Activated B cell treated with CpG ODN at 0.5 μM for 24 hours (primary cell): ENCODE results near the gene PNMA6A. TPM values are rescaled to one million over a fixed set of nuclear protein-coding genes. Genes with fewer than 3 reads are reported as not detected.

ENCODE experiments used
- ATAC-seq: fragments of 200-7000 bp; cut with Tn5 transposase; one replicate; pipeline ENCODE4 v1.10.0; 2021; ENCODE audit warnings: low read depth, mild to moderate bottlenecking, moderate library complexity
- CTCF ChIA-PET: fragments of 350-600 bp; sonication (Branson Sonifier 250); formaldehyde crosslinking; loops from one replicate; lab custom pipeline; 2021; ENCODE audit warnings: antibody characterized with exemption; lab: Charles Lee
- POLR2A ChIA-PET: fragments of 350-600 bp; sonication (Branson Sonifier 250); formaldehyde crosslinking; loops from one replicate; lab custom pipeline; 2021; ENCODE audit warnings: antibody characterized with exemption; lab: Charles Lee
- DNase-seq: peaks from one replicate; pipeline ENCODE4 v3.0.0; 2022
- H3K27ac Mint-ChIP-seq: one replicate; pipeline ENCODE4 v1.8.0; 2020; ENCODE audit warnings: mixed read lengths
- H3K27me3 Mint-ChIP-seq: one replicate; pipeline ENCODE4 v1.8.0; 2021; ENCODE audit warnings: mixed read lengths
- H3K36me3 Mint-ChIP-seq: one replicate; pipeline ENCODE4 v1.8.0; 2021; ENCODE audit warnings: low read depth, mixed read lengths
- H3K4me1 Mint-ChIP-seq: one replicate; pipeline ENCODE4 v1.8.0; 2021; ENCODE audit warnings: mixed read lengths
- H3K4me3 Mint-ChIP-seq: one replicate; pipeline ENCODE4 v1.8.0; 2020; ENCODE audit warnings: mild to moderate bottlenecking, mixed read lengths
- H3K9me3 Mint-ChIP-seq: one replicate; pipeline ENCODE4 v1.8.0; 2020; ENCODE audit warnings: mixed read lengths
- intact Hi-C: fragments of 100-400 bp; cut with micrococcal nuclease; formaldehyde crosslinking; loops from one replicate; pipeline ENCODE4 v1.15.1; 2024
- total RNA-seq: library from RNA; stranded (reverse); gene quantifications from 2 replicates; pipeline ENCODE4 v1.2.3, GENCODE V29; 2022
- TF ChIP-seq, protein P1 (sequence below): fragments of 200-600 bp; IDR thresholded peaks from one replicate; pipeline ENCODE4 v1.8.0; 2022; ENCODE audit warnings: antibody characterized with exemption, mild to moderate bottlenecking

Gene PNMA6A
- total RNA-seq, 1 donor from 2014 or later, result 0.38 TPM

DNA sequence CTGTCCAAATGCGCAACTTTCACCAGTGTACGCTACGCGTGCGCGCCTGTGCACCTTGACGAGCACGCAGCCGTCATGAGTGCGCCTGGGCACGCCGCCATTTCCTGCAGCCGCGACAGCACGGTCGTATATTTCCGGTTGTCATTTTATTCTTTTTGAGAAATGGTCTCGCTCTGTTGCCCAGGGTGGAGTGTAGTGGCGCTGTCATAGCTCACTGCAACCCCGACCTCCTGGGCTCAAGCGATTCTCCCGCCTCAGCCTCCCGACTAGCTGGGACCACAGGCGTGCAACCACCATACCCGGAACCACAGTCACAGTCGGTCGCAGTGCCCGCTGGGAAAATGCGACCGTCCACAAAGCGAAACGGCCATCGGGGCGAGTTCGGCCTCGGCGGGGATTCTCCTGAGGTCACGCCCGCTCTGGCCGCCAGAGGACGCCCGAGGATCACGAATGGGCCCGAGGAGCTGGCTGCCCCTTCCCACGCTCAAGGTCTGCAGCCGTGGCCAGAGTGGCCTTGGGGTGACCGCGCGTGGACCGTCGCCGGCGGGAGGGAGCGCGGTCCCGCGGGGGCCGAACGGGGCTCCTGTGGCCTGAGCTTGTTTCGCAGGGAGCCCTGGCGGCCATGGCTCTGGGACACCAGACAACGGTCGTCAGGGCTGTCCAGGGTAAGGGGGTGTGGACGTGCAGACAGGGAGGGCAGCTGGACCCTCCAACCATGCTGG, 39.7 kb upstream of the PNMA6A start:
- TF ChIP-seq, protein P1, sequence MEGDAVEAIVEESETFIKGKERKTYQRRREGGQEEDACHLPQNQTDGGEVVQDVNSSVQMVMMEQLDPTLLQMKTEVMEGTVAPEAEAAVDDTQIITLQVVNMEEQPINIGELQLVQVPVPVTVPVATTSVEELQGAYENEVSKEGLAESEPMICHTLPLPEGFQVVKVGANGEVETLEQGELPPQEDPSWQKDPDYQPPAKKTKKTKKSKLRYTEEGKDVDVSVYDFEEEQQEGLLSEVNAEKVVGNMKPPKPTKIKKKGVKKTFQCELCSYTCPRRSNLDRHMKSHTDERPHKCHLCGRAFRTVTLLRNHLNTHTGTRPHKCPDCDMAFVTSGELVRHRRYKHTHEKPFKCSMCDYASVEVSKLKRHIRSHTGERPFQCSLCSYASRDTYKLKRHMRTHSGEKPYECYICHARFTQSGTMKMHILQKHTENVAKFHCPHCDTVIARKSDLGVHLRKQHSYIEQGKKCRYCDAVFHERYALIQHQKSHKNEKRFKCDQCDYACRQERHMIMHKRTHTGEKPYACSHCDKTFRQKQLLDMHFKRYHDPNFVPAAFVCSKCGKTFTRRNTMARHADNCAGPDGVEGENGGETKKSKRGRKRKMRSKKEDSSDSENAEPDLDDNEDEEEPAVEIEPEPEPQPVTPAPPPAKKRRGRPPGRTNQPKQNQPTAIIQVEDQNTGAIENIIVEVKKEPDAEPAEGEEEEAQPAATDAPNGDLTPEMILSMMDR, result no peak
- intact Hi-C loops, result loop anchor here (1.0 to 5.0 kb wide), 6 partner anchors 73 to 914 kb away; no protein-coding TSS in a partner anchor
- H3K27ac Mint-ChIP-seq, result peak overlapping the region; percentile 92
- H3K9me3 Mint-ChIP-seq, result no peaks in the 10 kb centered on the region
- no peaks in the 10 kb centered on the region for H3K27me3 Mint-ChIP-seq
- POLR2A ChIA-PET, result interaction anchor here (0.9 to 1.5 kb wide), 5 partner anchors 74 to 475 kb away, joined by 3 to 6 read pairs (median 3); partner anchors contain the start of genes HAUS7 and ZNF275
- peak overlapping the region; percentile 89 for H3K4me3 Mint-ChIP-seq
- ATAC-seq (peak; percentile 87), DNase-seq (peak; percentile 70)
- no peaks in the 10 kb centered on the region for H3K36me3 Mint-ChIP-seq
- peaks cover 2% of the 10 kb centered on the region for H3K4me1 Mint-ChIP-seq
- CTCF ChIA-PET, result interaction anchor here (0.9 to 1.9 kb wide), 12 partner anchors 32 to 894 kb away, joined by 3 to 9 read pairs (median 3); partner anchors contain the start of gene HAUS7

DNA sequence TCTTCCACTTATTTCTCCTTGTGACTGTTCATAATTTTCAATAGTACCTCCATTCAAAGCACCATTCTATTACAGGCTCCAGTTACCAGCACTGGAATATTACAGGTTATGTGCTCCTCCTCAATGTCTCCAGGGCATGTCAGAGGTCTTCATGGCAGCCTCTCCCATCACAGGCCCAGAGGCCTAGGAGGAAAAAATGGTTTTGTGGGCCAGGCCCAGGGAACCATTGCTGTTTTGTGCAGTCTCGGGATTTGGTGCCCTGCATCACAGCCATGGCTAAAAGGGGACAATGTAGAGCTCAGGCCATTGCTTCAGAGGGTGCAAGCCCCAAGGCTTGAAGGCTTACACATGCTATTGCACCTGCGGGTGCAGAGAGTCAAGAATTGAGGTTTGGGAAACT, 23.2 kb upstream of the PNMA6A start:
- ChIA-PET CTCF (no interaction called here), POLR2A (no interaction called here)
- ATAC-seq (no peak), DNase-seq (no peak)
- TF ChIP-seq, protein P1, result no peak
- Mint-ChIP-seq H3K27ac (no peak overlapping the region), H3K27me3 (no peaks in the 10 kb centered on the region), H3K9me3 (peaks cover 10% of the 10 kb centered on the region), H3K4me3 (no peak overlapping the region), H3K4me1 (no peaks in the 10 kb centered on the region), H3K36me3 (peaks cover 16% of the 10 kb centered on the region)
- intact Hi-C loops, result no loop called here

DNA sequence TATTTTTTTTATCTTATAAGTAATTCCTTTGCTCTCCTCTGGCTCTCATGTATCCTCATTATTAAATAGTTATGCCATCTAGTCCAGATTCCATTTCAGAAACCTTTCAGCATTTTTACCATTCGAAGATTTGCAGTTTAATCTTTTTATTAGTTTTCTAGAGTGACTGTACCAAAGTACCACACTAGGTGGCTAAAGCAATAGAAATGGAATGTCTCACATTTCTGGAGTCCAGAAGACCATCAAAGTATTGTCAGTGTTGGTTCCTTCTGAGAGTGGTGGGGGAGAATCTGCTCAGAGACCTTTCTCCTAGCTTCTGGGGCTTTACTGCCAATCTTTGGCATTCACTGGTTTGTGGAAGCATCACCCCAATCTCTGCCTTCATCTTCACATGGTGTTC, 19.7 kb upstream of the PNMA6A start:
- peaks cover 10% of the 10 kb centered on the region for H3K9me3 Mint-ChIP-seq
- CTCF ChIA-PET, result interaction anchor here (1.4 kb wide), 1 partner anchor 615 kb away, joined by 4 read pairs; no protein-coding TSS in a partner anchor
- TF ChIP-seq, protein P1, result no peak
- no peak overlapping the region for H3K4me3 Mint-ChIP-seq
- intact Hi-C loops, result no loop called here
- peaks cover 16% of the 10 kb centered on the region for H3K36me3 Mint-ChIP-seq
- POLR2A ChIA-PET, result interaction anchor here (0.6 kb wide), 1 partner anchor 418 kb away, joined by 12 read pairs; the partner anchor contains the start of gene HAUS7
- no peak overlapping the region for H3K27ac Mint-ChIP-seq
- no peak for DNase-seq
- H3K27me3 Mint-ChIP-seq, result peaks cover 5% of the 10 kb centered on the region
- no peak for ATAC-seq
- peaks cover 4% of the 10 kb centered on the region for H3K4me1 Mint-ChIP-seq

DNA sequence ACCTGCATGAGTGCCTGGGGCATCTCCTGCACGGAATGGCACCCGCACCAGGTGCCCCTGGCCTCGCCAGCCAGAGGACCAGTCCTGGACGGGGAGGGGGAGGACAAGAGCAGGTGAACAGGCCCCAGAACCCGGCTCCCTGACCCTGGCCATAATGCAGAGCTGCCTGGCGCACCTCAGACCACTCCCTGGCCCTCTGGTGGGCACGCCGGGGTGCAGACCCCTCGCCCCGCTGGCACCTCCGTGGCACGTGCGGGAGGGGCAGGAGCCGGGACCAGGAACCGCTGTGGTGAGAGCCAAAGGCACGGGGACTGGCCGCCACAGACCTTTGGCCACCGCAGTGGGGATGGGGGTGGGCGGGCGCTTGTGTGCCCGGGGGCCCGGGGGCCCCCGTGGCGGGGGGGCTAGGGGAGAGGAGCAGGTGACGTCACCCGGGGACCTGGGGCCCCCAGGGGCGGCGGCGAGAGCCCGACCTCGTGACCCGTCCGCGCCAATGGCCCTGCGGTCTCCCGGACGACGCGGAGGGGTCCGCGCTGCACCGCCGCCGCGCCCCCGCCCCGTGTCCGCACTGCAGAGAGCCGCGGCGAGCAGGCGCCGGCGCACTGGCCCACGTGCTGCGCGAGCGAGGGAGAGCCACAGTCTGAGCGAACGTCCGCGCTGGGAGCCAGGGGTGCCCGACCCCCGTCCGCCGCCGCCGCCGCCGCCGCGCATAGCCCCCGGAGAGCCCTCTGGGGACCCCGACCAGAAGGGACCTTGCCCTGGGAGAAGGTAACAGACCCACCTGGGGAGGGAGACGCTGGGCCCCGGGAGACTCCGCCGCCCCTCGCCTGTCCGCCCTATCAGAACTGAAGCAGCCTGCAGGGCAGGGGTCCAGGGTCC, 16.1 kb upstream of the PNMA6A start, which contains the start of gene PNMA3:
TSS of gene PNMA3 (plus strand) at position 600 of the 879 bp plus-strand sequence. CDS start 586 bp downstream, outside the sequence.
- Mint-ChIP-seq H3K27me3 (peaks cover 6% of the 10 kb centered on the region), H3K4me3 (no peak within 1 kb of the TSS), H3K4me1 (peaks cover 4% of the 10 kb centered on the region), H3K9me3 (no peaks in the 10 kb centered on the region), H3K36me3 (no peaks in the 10 kb centered on the region), H3K27ac (no peak within 1 kb of the TSS)
- CTCF ChIA-PET, result no interaction called here
- TF ChIP-seq, protein P1, result no peak
- intact Hi-C loops, result no loop called here
- DNase-seq (no peak), ATAC-seq (peak; percentile 52)
- POLR2A ChIA-PET, result no interaction called here
